Heart left ventricle (tissue), 13 donors: ENCODE data around the gene SLFN5.
"Not testable (repeated sequence)": the region's sequence is repeated elsewhere in the genome, so short reads cannot be mapped to it uniquely, and the experiment has no call there.

Experiments used
- CTCF ChIP-seq, 12 donors: fragments of 200-600 bp; sonication (generic) in 4 of 12; IDR thresholded peaks; one replicate each; pipeline versions ENCODE4 v1.5.0 to v1.8.0; 2018 to 2022; ENCODE audit warnings: antibody characterized with exemption in 12 of 12, mild to moderate bottlenecking in 5 of 12
- POLR2A ChIP-seq, 2 donors: fragments of 450-650 bp; IDR thresholded peaks; one replicate each; pipeline ENCODE4 v1.6.1; 2017; ENCODE audit warnings: antibody characterized with exemption in 2 of 2, mild to moderate bottlenecking in 2 of 2, moderate library complexity in 2 of 2
- donor health status: ischemic (EF 13 %, LVEDD 7.1; RV severe dilation, severe dysfunction).
- donor health status: DM: no; HTN: yes; CAD: no.
- donor health status: DM: no; HTN: no; CAD: no.
- donor health status: ischemic (EF 25% LVEDD 6.9; RV normal size, moderate dysfunction).
- donor health status: ischemic (EF 25% LVEDD 5.7; RV mildly dilated, moderate dysfunction).
- donor health status: ischemic (EF 35%, LVEDD 5.7; RV mildly dilated, moderate dysfunction).
- donor health status: nonischemic (EF 11% LVEDD 7.7; RV severe dilation, severe dysfunction).
- donor health status: DM: yes; HTN: yes; CAD: no.
- donor health status: PGD.
- donor health status: ischemic (EF 29% LVEDD 5.4; RV normal size, mild dysfunction).
- donor health status: nonischemic (EF 23%, LVEDD 6.1; RV moderate dilation, normal function).

GRCh38 chr17:35309345-35309744 lies 66.5 kb downstream of the SLFN5 start:
- not testable (repeated sequence) for TF ChIP-seq CTCF, POLR2A (IDR thresholded peaks at IDR 0.05)
